GM12892 (cell line): ENCODE measurements around the gene ZMIZ1.

Experiments used
- POLR2A ChIP-seq: IDR thresholded peaks from 2 replicates; pipeline ENCODE4 v1.6.1; 2011; ENCODE audit warnings: low read depth, low read length, control low read depth
- POLR2AphosphoS5 ChIP-seq: IDR thresholded peaks from 2 replicates; pipeline ENCODE4 v1.6.1; 2011; ENCODE audit warnings: low read depth, low read length, control low read depth
- TAF1 ChIP-seq: IDR thresholded peaks from 2 replicates; pipeline ENCODE4 v1.6.1; 2011; ENCODE audit warnings: low read depth, mild to moderate bottlenecking, control low read depth, low read length, borderline replicate concordance

- TF ChIP-seq POLR2AphosphoS5 (no peak), POLR2A (no peak), TAF1 (no peak)
Measured at GRCh38 chr10:79136236-79137005, 67.7 kb downstream of the ZMIZ1 start.
